ENCODE measurements around the gene AKAP6. TPM values are rescaled to one million over a fixed set of nuclear protein-coding genes. Genes with fewer than 3 reads are reported as not detected.

AKAP6 gene
- total RNA-seq, 2 donors from 2014 or later, result 33.5 to 108 TPM

DNA sequence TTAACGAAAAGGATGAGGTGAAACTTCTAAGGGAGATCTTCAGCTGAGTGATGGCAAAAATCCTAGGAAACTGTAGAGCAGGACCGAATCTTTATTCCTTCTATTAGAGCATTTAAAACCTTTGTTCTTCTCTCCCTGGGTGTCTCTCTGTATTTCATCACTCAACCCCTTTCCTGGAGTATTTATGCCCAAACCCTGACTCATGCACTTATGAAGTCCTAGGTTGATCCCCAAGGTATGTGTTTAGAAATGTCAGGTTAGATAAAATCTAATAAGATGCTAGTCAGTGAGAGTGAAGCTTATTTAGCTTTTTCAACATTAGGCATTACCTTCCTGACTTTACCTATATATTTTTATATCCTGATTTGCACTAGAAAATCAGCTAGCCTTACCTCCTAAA is 369.7 kb downstream of the AKAP6 start:
- DNase-seq (ENCODE audit: low spot score), result no peak
- intact Hi-C loops (cut with DNase I), result no loop called here

- no peak for DNase-seq (ENCODE audit: low spot score)
- intact Hi-C loops (cut with DNase I), result no loop called here
Observed at GRCh38 chr14:32701475-32701874, 372.4 kb downstream of the AKAP6 start.

DNA sequence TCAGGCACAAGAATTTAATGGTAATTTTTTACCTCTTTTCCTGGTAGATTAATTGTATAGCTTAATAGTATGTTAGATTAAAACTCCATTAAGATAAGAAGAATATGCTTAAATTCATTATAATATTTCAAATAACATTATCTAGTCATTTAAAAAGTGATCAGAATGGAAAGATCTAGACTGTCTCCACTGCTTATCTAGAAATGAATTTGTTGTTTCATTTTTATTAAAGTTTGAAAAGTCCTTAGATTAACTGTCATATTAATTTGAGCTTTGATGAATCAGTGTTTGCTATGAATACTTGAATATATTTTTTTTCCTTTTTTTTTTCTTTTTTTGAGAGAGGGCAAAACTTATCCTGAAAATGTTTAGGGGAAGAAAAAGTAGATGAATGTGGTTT is 373.0 kb downstream of the AKAP6 start:
- intact Hi-C loops (cut with DNase I), result no loop called here
- no peak for DNase-seq (ENCODE audit: low spot score)

DNA sequence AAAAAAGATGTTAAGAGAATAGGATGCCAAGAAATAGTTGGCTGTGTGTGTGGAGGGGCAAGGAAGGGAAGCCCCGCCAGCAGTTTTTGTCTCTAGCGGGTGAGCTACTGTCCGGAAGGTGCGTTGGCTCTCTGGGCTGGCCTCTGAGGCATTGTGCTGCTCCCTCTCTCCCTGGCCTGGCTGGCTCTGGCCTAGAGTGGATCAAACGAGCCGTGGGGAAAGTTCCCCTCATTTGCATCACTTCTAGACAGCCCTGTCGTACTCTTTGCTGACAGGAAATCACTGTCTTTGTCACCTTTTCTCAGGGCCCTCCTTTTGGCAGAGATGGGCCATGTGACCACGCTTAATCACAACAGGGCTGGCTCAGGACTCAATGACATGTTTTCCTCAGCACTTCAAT is 373.5 kb downstream of the AKAP6 start:
- intact Hi-C loops (cut with DNase I), result no loop called here
- DNase-seq (ENCODE audit: low spot score), result peak; percentile 89

- DNase-seq (ENCODE audit: low spot score), result no peak
- intact Hi-C loops (cut with DNase I), result no loop called here
Observed at GRCh38 chr14:32703183-32703621, 374.1 kb downstream of the AKAP6 start.

- intact Hi-C loops (cut with DNase I), result no loop called here
Observed at GRCh38 chr14:32706721-32707519, 377.8 kb downstream of the AKAP6 start.

DNA sequence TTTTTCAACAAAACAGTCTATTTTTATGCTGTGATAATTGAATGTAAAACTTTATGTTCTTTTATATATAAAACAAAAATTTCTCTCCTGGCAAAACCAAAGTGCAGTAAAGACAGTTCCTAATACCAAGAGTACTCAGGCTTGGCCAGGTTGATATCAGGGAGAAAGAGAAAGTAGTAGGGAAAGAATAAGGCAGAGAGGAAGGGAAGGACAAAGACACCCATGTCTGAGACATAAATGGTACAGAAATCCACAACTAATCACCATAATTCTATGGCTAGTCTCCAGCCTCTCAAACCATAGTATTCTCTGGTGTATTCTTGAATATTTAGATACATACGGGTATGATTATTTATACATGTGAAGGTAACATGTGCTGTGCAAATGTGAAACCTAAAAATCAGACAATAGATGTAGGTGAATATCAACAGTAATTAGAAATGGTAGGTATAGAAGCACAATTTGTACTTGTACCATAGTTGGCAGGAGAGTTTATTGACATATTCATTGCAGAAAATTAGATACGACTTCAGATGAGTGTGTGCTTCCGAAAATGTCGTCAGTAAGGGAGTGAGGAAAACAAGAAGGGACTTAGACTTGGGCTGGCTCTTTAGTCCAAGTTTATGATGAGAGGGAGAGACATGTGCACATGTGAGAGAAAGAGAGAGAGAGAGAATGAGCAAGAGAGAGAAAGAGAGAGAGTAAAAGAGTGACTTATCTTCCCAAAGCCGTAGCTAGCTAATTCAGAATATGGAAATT is 378.8 kb downstream of the AKAP6 start:
- DNase-seq (ENCODE audit: low spot score), result no peak
- intact Hi-C loops (cut with DNase I), result no loop called here

More at GRCh38 chr14:32706721-32707519, 377.8 kb downstream of the AKAP6 start:
- no peak for DNase-seq (ENCODE audit: low spot score)

- no peak for DNase-seq (ENCODE audit: low spot score)
- intact Hi-C loops (cut with DNase I), result no loop called here
Observed at GRCh38 chr14:32709027-32709426, 379.9 kb downstream of the AKAP6 start.

DNA sequence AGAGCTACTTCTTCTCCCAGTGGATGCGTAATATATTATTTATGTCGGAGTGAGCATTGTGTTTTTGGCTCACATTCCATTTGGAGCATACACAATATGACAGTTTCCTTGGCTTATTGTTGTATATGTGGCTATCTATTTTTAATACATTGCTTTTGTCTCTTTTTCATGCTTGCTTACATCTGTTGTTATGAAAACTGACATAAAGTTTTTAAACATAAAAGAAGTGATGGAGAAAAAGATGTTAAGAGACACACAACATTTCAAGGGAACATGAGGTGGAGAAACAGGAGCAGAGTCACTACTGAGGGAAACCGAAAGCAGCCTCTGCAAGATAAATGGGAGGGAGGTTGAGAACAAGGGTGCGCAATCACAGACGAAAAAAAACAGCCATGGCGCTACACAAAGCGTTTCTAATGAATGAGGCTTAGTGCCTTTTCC is 381.2 kb downstream of the AKAP6 start:
- intact Hi-C loops (cut with DNase I), result no loop called here
- no peak for DNase-seq (ENCODE audit: low spot score)

DNA sequence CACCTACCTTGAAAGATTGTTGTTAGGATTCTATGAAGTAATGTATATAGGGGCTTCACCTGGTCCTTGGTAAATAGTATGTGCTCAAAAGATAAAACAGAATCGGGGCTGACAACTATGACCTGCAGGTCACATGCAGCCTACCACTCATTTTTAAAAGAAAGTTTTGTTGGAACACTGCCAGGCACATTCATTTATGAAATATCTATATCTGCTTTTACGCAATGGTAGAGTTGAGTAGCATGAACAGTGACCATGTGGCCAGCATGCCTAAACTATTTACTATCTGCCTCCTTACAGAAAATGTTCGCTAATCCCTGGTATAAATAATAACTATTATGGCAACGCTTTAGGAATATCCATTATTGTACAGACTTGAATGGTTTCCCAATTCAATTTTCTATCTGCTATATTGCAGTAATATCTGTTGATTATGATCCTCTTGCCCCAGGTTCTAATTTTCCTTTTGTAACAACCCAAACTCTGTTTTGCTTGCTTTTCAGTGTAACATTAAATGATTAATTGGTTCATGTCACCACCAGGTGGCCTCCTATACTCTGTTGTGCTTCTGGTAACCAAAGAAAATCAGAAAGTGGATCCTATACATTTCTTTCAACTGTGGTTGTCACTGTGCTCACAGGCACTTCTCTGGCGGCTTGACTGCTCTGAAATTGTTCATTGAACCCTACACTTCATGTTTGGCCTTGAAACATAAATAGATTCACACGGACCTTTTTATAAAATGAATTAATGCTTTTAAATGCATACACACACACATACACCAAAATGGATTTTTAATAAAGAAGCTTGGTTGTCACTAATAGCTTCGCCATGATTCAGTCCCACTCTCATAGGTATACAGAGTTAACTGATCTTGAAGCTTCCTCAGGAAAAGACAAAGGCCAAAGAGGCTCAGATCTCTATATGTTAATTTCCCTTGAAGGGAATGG is 381.9 kb downstream of the AKAP6 start:
- DNase-seq (ENCODE audit: low spot score), result no peak
- intact Hi-C loops (cut with DNase I), result no loop called here

GRCh38 chr14:32713856-32714255 is 384.8 kb downstream of the AKAP6 start:
- DNase-seq (ENCODE audit: low spot score), result no peak
- intact Hi-C loops (cut with DNase I), result no loop called here

DNA sequence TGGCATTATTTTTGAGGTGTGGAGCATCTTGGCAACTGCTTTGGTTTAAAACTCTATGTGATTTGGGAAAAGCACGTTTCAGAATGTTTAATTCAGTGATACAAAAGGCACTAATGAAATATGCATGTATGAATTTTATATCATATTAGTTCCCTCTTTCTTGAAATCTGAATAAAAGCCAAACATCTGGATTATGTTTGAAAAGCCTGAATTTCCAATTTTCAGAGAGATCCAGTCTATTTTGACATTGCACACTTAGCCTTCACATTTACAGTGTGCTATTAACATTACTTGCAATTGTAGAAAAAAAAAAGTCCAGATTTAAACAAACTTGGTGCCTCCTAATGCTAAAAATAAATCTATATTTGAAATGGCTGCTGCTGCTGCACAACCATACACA is 390.5 kb downstream of the AKAP6 start:
- no peak for DNase-seq (ENCODE audit: low spot score)
- intact Hi-C loops (cut with DNase I), result no loop called here

DNA sequence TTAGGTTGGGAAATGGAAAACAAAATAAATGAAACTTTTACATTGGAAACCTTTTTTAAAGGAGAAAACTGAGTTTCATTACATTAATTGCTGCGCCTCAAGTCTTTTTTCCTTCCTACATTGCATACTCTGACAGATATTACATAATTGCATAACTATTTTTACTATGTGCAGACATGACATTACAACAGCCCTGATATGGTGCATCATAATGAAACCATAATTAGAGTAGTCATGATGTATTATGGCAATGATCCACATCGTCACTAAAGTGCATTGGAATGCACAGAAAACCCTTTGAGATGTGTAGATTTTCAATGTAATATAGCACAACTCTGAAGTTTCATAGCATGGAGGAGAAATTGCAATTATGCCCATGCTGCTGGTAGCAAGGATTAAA is 391.8 kb downstream of the AKAP6 start:
- no peak for DNase-seq (ENCODE audit: low spot score)
- intact Hi-C loops (cut with DNase I), result no loop called here

DNA sequence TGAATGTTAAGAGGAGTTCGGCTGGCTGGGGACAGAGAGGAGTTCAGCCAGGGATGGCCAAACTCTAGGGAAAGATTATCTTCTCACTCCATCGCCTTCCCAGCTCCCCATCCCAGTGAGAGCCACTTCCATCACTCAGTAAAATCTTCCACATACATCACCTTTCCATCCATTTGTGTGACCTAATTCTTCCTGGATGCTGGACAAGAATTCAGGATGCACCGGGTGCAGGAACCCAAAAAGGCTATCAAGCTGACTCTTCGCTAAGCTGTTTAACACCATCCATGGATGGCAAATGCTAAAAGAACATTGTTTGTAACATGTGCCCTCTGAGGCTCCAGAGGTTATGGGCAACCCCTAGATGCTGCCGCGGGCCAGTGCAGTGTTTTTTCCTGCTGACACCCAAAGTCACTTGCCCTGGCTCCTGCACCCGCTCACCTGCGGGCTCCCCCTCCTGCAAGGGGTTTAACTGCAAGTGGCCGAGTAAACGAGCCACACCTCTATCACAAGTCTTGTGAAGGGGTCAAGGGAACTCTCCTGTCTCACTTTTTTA is 393.6 kb downstream of the AKAP6 start:
- intact Hi-C loops (cut with DNase I), result no loop called here
- DNase-seq (ENCODE audit: low spot score), result no peak

DNA sequence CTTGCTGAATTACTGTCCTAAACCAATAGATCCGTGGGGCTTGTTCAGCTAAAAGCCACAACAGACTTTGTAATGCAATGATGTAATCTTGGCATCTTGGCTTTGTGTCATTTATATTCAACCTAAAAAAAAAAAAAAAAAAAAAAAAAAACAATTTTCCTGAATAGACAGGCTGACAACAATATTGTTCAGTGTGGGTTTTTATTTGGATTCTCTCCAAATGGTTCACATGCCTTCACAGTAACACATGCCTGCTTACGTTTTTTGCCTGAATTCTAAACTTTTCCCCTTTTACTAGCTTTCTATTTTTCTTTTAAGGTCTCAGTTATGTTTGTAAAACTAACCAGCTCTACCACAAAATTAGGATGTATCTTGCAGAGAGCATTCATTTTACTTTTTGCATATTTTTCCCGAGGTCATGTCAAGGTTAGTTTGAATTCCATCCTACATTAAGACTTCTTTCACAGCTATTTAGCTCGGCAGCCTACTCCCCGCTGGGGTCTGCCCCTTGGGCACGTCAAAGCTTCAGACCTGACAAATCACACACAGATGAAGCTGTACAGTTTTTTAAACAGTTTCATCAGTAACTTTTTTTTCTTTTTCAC is 395.9 kb downstream of the AKAP6 start:
- intact Hi-C loops (cut with DNase I), result no loop called here
- DNase-seq (ENCODE audit: low spot score), result no peak

GRCh38 chr14:32726516-32726915 is 397.4 kb downstream of the AKAP6 start:
- intact Hi-C loops (cut with DNase I), result no loop called here
- no peak for DNase-seq (ENCODE audit: low spot score)

DNA sequence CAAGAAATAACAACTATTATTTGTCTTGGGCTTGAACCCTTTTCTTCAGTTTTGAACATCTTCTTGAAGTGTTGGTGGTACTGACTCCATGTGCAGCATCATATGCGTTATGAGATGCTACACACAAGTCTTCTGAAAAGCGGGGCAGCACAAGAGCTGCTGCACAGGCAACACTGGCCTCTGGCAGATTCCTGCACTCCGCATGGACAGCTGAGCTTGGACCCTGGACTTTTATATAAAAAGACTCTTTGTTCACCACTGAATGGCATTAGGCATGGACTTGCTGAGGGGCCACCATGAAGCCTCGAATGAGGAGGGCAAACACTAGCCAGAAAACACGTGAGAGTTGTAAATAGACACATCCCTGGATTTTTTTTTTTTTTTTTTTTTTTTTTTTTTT is 398.7 kb downstream of the AKAP6 start:
- intact Hi-C loops (cut with DNase I), result no loop called here
- no peak for DNase-seq (ENCODE audit: low spot score)

DNA sequence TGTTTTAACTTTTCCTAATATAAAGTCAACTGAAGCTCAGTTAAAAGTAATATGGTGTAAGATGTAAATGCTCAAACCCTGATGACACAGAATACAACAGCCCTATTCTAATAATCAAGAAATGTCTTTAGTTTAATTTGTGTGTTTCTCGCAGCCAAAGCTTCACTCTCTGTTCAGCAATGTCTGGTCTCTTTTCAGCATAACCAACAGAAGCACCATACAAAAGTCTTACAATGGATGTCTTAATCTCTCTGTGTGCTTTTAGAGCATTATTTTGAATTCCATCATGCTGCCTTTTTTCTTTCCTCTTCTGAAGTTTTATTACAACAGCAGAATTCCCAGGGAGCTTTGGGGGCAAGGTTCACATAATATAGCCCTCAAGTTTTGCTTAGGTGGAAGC is 399.4 kb downstream of the AKAP6 start:
- DNase-seq (ENCODE audit: low spot score), result no peak
- intact Hi-C loops (cut with DNase I), result no loop called here

GRCh38 chr14:32728976-32729375 is 399.9 kb downstream of the AKAP6 start:
- intact Hi-C loops (cut with DNase I), result no loop called here
- no peak for DNase-seq (ENCODE audit: low spot score)
